ENCODE results near the gene HINT2.

Gene HINT2

DNA sequence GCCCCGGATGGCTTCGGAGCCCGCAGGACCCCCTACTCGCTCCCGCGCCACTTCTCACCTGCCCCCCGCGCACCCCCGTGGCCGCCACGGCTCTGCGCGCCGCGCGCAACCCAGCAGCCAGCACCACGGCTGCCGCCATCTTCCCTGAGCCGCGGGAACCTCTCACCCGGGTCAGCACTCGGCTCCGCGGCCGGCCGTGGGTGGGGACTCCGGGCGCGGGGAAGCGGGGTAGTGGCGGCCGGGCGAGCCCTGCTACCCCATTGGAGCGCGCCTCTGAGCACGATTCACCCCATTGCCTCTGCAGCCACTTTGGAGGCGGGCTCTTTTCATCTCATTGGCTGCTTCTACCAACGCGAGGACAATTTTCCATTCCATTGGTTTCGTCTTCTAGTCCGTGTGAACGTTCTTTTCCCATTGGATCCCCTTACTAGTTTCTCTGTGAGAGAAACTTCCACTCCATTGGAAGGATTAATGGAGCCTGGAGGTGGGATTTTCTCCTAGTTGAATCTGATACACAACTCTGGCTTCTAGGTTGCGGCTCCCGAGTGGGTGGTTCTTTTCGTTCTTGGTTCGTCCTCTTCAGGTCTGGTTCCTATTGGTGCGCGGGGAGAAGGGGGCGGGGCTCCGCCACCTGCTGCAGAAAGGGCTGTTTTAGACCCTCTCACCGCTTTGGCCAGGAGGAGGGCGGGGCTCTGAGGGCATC is at the start of gene HINT2:
Gene HINT2 (minus strand): TSS at position 202 of the 703 bp plus-strand sequence. CDS start 63 bp downstream, at position 139.
- Histone ChIP-seq H3K27ac (peak within 1 kb of the TSS; percentile 90 to 97), H3K4me3 (peak within 1 kb of the TSS; percentile 72 to 90), H3K4me1 (peaks cover 0 to 38% (median 30%) of the 10 kb centered on the region in 4 donors), H3K27me3 (no peaks in the 10 kb centered on the region), H3K36me3 (no peaks in the 10 kb centered on the region), H3K9me3 (no peaks in the 10 kb centered on the region)
- peak; percentile 98 to 99 for DNase-seq
- TF ChIP-seq, protein P1, sequence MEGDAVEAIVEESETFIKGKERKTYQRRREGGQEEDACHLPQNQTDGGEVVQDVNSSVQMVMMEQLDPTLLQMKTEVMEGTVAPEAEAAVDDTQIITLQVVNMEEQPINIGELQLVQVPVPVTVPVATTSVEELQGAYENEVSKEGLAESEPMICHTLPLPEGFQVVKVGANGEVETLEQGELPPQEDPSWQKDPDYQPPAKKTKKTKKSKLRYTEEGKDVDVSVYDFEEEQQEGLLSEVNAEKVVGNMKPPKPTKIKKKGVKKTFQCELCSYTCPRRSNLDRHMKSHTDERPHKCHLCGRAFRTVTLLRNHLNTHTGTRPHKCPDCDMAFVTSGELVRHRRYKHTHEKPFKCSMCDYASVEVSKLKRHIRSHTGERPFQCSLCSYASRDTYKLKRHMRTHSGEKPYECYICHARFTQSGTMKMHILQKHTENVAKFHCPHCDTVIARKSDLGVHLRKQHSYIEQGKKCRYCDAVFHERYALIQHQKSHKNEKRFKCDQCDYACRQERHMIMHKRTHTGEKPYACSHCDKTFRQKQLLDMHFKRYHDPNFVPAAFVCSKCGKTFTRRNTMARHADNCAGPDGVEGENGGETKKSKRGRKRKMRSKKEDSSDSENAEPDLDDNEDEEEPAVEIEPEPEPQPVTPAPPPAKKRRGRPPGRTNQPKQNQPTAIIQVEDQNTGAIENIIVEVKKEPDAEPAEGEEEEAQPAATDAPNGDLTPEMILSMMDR (IDR thresholded peaks at IDR 0.05), result no peak
- intact Hi-C loops (cut with DNase I; ENCODE audit: low total_unique reads), result loop anchor here (2.0 to 10.0 kb wide), 2 partner anchors 14 to 70 kb away; partner anchors contain the start of genes FAM221B, GBA2, RGP1 and TMEM8B

DNA sequence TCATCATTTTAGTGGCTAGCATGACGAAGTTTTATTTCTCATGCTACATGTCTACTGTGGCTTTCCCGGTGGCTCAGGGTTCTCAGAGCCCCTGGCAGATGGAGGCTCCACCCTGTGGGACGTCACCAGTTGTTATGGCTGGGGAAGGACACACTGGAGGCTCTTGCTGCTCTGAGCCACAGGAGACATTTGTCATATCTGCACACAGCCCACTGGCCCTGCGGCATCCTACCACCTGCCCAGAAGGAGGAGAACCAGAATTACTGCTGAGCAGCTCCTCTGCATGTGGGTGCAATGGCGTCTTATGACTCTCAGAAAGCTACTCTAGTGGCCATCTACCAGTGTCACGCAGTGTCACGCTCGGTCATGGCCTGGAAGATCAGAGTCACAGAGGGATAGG is 48.7 kb upstream of the HINT2 start:
- no peak for DNase-seq

DNA sequence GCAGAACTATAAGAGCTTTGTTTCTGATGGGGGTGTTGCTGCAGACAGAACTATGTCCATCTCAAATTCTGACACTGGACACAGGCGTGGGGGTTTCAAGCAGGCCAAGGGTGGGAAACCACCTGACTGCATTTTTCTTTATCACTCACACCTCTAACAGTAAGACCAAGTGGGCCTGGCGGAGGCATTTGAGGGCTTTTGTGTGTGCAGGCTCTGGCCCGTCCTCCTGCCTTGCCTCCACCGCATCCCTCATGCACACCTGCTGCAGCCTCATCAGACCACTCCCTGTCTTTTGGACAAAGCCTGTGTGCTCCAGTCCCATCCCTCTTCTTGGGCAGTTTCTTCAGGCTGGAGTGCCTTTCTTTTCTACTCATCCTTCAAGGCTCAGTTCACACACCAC is 47.5 kb upstream of the HINT2 start:
- Histone ChIP-seq H3K9me3 (no peaks in the 10 kb centered on the region), H3K27ac (no peak overlapping the region), H3K36me3 (peaks cover 0 to 2% (median 0%) of the 10 kb centered on the region in 3 donors), H3K4me3 (no peak overlapping the region), H3K27me3 (peaks cover 0 to 11% of the 10 kb centered on the region in 2 donors), H3K4me1 (no peaks in the 10 kb centered on the region)
- DNase-seq, result no peak
- intact Hi-C loops (cut with DNase I; ENCODE audit: low total_unique reads), result loop anchor here (10.0 kb wide), 1 partner anchor 228 kb away; no protein-coding TSS in a partner anchor
- TF ChIP-seq, protein P1 (IDR thresholded peaks at IDR 0.05), result no peak

More for the DNA sequence above, 48.7 kb upstream of the HINT2 start:
- Histone ChIP-seq H3K36me3 (no peaks in the 10 kb centered on the region), H3K4me1 (no peaks in the 10 kb centered on the region), H3K4me3 (no peak overlapping the region), H3K9me3 (no peaks in the 10 kb centered on the region), H3K27ac (no peak overlapping the region), H3K27me3 (peaks cover 0 to 23% of the 10 kb centered on the region in 2 donors)
- TF ChIP-seq, protein P1 (IDR thresholded peaks at IDR 0.05), result no peak
- intact Hi-C loops (cut with DNase I; ENCODE audit: low total_unique reads), result loop anchor here (10.0 kb wide), 1 partner anchor 229 kb away; no protein-coding TSS in a partner anchor

DNA sequence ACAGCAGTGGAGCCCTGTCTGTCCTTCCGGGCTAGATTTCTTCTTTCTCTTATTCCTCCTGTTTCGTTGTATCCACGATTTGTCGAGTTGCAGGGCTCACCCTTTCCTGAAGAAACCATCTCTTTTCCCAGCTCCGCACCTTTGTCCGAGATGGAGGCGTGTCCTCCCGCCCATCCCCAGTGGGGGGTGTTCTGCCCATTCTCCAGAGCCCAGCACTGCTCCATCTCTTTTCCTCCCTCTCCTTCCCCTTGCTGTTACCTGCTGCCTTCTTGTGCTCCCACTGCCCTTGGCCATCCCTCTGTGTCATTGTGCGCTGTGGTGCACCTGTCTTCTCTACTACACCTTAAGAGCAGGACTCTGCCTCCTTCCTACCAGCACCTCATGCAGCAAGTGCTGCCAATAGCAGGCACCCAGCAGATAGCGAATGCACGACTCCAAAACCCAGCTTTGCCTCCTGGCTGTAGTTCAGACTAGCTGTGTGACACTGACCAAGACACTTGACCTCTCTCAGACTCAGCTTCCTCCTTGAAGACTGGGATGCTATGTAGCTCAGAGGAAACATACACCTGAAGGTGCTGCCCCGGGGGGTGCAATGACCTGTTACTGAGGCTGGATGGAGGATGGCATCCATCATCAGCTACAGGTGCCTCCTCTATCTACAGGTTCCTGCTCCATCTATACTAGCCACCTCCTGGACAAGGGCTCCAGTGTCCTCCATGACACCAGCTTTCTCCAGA is 46.5 kb upstream of the HINT2 start:
- Histone ChIP-seq H3K9me3 (no peaks in the 10 kb centered on the region), H3K27me3 (peaks cover 0 to 8% of the 10 kb centered on the region in 2 donors), H3K4me1 (no peaks in the 10 kb centered on the region), H3K4me3 (no peak overlapping the region), H3K36me3 (peaks cover 0 to 8% (median 0%) of the 10 kb centered on the region in 3 donors), H3K27ac (no peak overlapping the region)
- no peak for DNase-seq
- intact Hi-C loops (cut with DNase I; ENCODE audit: low total_unique reads), result loop anchor here (10.0 kb wide), 1 partner anchor 227 kb away; no protein-coding TSS in a partner anchor
- TF ChIP-seq, protein P1 (IDR thresholded peaks at IDR 0.05), result no peak

DNA sequence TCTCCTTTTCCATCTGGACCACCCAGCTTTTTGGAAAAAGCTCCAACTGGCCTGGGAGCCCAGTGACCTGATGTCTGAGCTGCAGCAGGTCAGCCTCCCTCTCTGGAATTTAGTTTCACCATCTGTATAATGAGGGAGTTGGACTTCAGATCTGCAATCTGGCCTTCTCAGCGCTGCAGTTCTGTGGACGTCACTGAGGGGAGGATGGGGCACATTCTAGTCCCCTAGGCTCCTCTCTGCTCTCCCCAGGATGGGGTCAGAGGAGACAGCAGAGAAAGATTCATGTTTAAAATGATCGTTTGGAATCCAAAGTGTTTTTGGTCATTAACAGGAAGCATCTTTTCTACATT is 45.1 kb upstream of the HINT2 start:
- intact Hi-C loops (cut with DNase I; ENCODE audit: low total_unique reads), result loop anchor here (10.0 kb wide), 1 partner anchor 225 kb away; no protein-coding TSS in a partner anchor
- no peak for DNase-seq
- H3K27me3 ChIP-seq, result peaks cover 0 to 8% of the 10 kb centered on the region in 2 donors
- peaks cover 0 to 8% (median 0%) of the 10 kb centered on the region in 3 donors for H3K36me3 ChIP-seq
- H3K9me3 ChIP-seq, result no peaks in the 10 kb centered on the region
- no peak overlapping the region for H3K4me3 ChIP-seq
- TF ChIP-seq, protein P1 (IDR thresholded peaks at IDR 0.05), result no peak
- no peak overlapping the region for H3K27ac ChIP-seq
- no peaks in the 10 kb centered on the region for H3K4me1 ChIP-seq
